GM23338 (cell line): ENCODE measurements around the gene KCNAB3. TPM values are rescaled to one million over a fixed set of nuclear protein-coding genes. Genes with fewer than 3 reads are reported as not detected.

Experiments
- ATAC-seq: fragments of 200-7000 bp; cut with Tn5 transposase; 3 replicates; pipeline ENCODE4 v1.9.1; 2020
- DNase-seq: peaks from one replicate; pipeline ENCODE4 v3.0.0-alpha.2; 2015; ENCODE audit warnings: low spot score
- H2AFZ ChIP-seq: fragments of 200-600 bp; sonication (generic); 2 replicates; pipeline ENCODE4 v1.8.0; 2016; ENCODE audit warnings: antibody characterized with exemption, mild to moderate bottlenecking, moderate library complexity
- H3F3A ChIP-seq: fragments of 200-600 bp; sonication (generic); replicated peaks from 2 replicates; pipeline ENCODE4 v1.8.0; 2017; ENCODE audit warnings: antibody characterized with exemption, mixed run types, low read depth
- H3K27ac ChIP-seq: fragments of 200-600 bp; sonication (generic); 2 replicates; pipeline ENCODE4 v1.6.1; 2016; ENCODE audit warnings: low read depth
- H3K27me3 ChIP-seq: fragments of 200-600 bp; sonication (generic); 2 replicates; pipeline ENCODE4 v1.8.0; 2016; ENCODE audit warnings: mild to moderate bottlenecking, mixed run types, moderate library complexity; ENCODE audit not compliant: insufficient read depth
- H3K36me3 ChIP-seq: fragments of 200-600 bp; sonication (generic); 2 replicates; pipeline ENCODE4 v1.8.0; 2016; ENCODE audit warnings: mild to moderate bottlenecking; ENCODE audit not compliant: insufficient read depth
- H3K4me1 ChIP-seq: fragments of 200-600 bp; sonication (generic); 2 replicates; pipeline ENCODE4 v1.8.0; 2016; ENCODE audit warnings: mild to moderate bottlenecking, moderate library complexity; ENCODE audit not compliant: insufficient read depth
- H3K4me2 ChIP-seq: fragments of 200-600 bp; sonication (generic); 2 replicates; pipeline ENCODE4 v1.7.1; 2017; ENCODE audit warnings: mixed run types
- H3K4me3 ChIP-seq: fragments of 200-600 bp; sonication (generic); 2 replicates; pipeline ENCODE4 v1.6.1; 2016; ENCODE audit warnings: mixed run types
- H3K79me2 ChIP-seq: fragments of 200-600 bp; sonication (generic); replicated peaks from 2 replicates; pipeline ENCODE4 v1.8.0; 2017; ENCODE audit warnings: mild to moderate bottlenecking; ENCODE audit not compliant: insufficient read depth
- H3K9me2 ChIP-seq: fragments of 200-600 bp; sonication (generic); 2 replicates; pipeline ENCODE4 v1.8.0; 2017; ENCODE audit not compliant: insufficient read depth
- H4K20me1 ChIP-seq: fragments of 200-600 bp; sonication (generic); replicated peaks from 2 replicates; pipeline ENCODE4 v1.8.0; 2017; ENCODE audit warnings: mild to moderate bottlenecking; ENCODE audit not compliant: insufficient read depth
- H3K27ac Mint-ChIP-seq: 2 replicates; pipeline ENCODE4 v1.8.0; 2020; ENCODE audit warnings: inconsistent platforms, mild to moderate bottlenecking, moderate library complexity, mixed read lengths
- H3K27me3 Mint-ChIP-seq: 3 replicates; pipeline ENCODE4 v1.8.0; 2022; ENCODE audit warnings: low read depth, mild to moderate bottlenecking, moderate library complexity, mixed read lengths, inconsistent platforms; ENCODE audit not compliant: insufficient read depth, poor library complexity
- H3K36me3 Mint-ChIP-seq: 3 replicates; pipeline ENCODE4 v1.8.0; 2021; ENCODE audit warnings: low read depth, mild to moderate bottlenecking, inconsistent platforms, moderate library complexity, mixed read lengths
- H3K4me1 Mint-ChIP-seq: 3 replicates; pipeline ENCODE4 v1.8.0; 2020; ENCODE audit warnings: mild to moderate bottlenecking, inconsistent platforms, mixed read lengths
- H3K4me3 Mint-ChIP-seq: 3 replicates; pipeline ENCODE4 v1.8.0; 2021; ENCODE audit warnings: moderate library complexity, mild to moderate bottlenecking, inconsistent platforms, mixed read lengths
- H3K9me3 Mint-ChIP-seq: 3 replicates; pipeline ENCODE4 v1.8.0; 2020; ENCODE audit warnings: moderate library complexity, mild to moderate bottlenecking, inconsistent platforms, mixed read lengths
- CREB1 ChIP-seq: fragments of 250-450 bp; sonication (Bioruptor Pico); IDR thresholded peaks from 2 replicates; pipeline ENCODE4 v1.5.0; 2020; ENCODE audit warnings: low read depth, mild to moderate bottlenecking, moderate library complexity
- EZH2 ChIP-seq: fragments of 200-600 bp; sonication (generic); IDR thresholded peaks from one replicate; pipeline ENCODE4 v1.8.0; 2017; ENCODE audit warnings: antibody characterized with exemption, mild to moderate bottlenecking, low read depth; ENCODE audit not compliant: unreplicated experiment
- EZH2phosphoT487 ChIP-seq: fragments of 200-600 bp; sonication (generic); IDR thresholded peaks from one replicate; pipeline ENCODE4 v1.8.1; 2018; ENCODE audit warnings: antibody characterized with exemption; ENCODE audit not compliant: unreplicated experiment
- JUNB ChIP-seq: IDR thresholded peaks from one replicate; pipeline ENCODE4 v1.6.1; 2016; ENCODE audit warnings: antibody characterized with exemption; ENCODE audit not compliant: unreplicated experiment
- NANOG ChIP-seq: IDR thresholded peaks from 2 replicates; pipeline ENCODE4 v1.6.1; 2016; ENCODE audit warnings: antibody characterized with exemption, borderline replicate concordance
- POLR2AphosphoS5 ChIP-seq: IDR thresholded peaks from 2 replicates; pipeline ENCODE4 v1.6.1; 2016; ENCODE audit warnings: antibody characterized with exemption, low read depth
- STAT1 ChIP-seq: IDR thresholded peaks from one replicate; pipeline ENCODE4 v1.6.1; 2016; ENCODE audit warnings: antibody characterized with exemption; ENCODE audit not compliant: unreplicated experiment
- ZNF114 ChIP-seq: fragments of 250-450 bp; sonication (Bioruptor Pico); IDR thresholded peaks from 2 replicates; pipeline ENCODE4 v1.5.0; 2020; ENCODE audit warnings: mild to moderate bottlenecking, moderate library complexity
- ZNF331 ChIP-seq: fragments of 250-450 bp; sonication (Bioruptor Pico); IDR thresholded peaks from 2 replicates; pipeline ENCODE4 v1.5.0; 2020; ENCODE audit warnings: low read depth, mild to moderate bottlenecking, moderate library complexity
- polyA plus RNA-seq: library from polyadenylated mRNA; unstranded; fragments of >200 nt; fragmentation: Nextera tagmentation; extraction: Ambion mirVana; gene quantifications from 2 replicates; pipeline ENCODE4 v1.2.1, GENCODE V29; 2016
- total RNA-seq: library from RNA; depleted of rRNA; stranded (reverse); fragments of >200 nt; shearing (Covaris generic); gene quantifications from 2 replicates; pipeline ENCODE4 v1.2.3, GENCODE V29; 2014
- TF ChIP-seq, protein P1 (sequence below): IDR thresholded peaks from one replicate; pipeline ENCODE4 v1.6.1; 2018; ENCODE audit warnings: antibody characterized with exemption; ENCODE audit not compliant: unreplicated experiment
- TF ChIP-seq, protein P2 (sequence below), 2 experiments: fragments of 200-600 bp in 1 of 2; sonication (generic) in 1 of 2; conservative IDR thresholded peaks; 2 replicates each; pipeline versions ENCODE4 v1.5.1 to v1.6.1; 2016 to 2017; ENCODE audit warnings: antibody characterized with exemption in 2 of 2, low read depth in 2 of 2, mild to moderate bottlenecking in 2 of 2, moderate library complexity in 1 of 2
- TF ChIP-seq, protein P3 (sequence below): IDR thresholded peaks from 2 replicates; pipeline ENCODE4 v1.6.1; 2016; ENCODE audit warnings: antibody characterized with exemption
- TF ChIP-seq, protein P4 (sequence below): fragments of 250-450 bp; sonication (Bioruptor Pico); IDR thresholded peaks from 2 replicates; pipeline ENCODE4 v1.5.0; 2020; ENCODE audit warnings: mild to moderate bottlenecking, moderate library complexity

KCNAB3 gene
- total and polyA plus RNA-seq, 2 experiments from 2014 or later, result 0.45 to 1.0 TPM

DNA sequence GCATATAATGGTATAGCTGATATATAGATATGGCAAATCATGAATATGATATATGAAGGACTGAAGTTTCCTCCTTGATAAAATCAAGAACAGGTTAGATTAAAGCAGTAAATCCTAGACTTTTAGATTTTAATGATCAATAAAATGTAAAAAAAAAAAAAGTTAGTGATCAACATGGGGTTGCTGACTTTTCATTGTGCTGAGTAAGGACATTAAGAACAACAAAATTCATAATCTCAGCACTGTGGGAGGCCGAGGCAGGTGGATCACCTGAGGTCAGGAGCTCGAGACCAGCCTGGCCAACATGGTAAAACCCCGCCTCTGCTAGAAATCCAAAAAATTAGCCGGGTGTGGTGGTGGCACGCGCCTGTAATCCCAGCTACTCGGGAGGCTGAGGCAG lies 51.4 kb downstream of the KCNAB3 start:
- H3K79me2 ChIP-seq, result no peaks in the 10 kb centered on the region
- no peaks in the 10 kb centered on the region for H3K27me3 Mint-ChIP-seq
- no peaks in the 10 kb centered on the region for H4K20me1 ChIP-seq
- no peak overlapping the region for H3K4me3 Mint-ChIP-seq
- no peak for TF ChIP-seq STAT1
- no peak for TF ChIP-seq JUNB
- TF ChIP-seq, protein P1, sequence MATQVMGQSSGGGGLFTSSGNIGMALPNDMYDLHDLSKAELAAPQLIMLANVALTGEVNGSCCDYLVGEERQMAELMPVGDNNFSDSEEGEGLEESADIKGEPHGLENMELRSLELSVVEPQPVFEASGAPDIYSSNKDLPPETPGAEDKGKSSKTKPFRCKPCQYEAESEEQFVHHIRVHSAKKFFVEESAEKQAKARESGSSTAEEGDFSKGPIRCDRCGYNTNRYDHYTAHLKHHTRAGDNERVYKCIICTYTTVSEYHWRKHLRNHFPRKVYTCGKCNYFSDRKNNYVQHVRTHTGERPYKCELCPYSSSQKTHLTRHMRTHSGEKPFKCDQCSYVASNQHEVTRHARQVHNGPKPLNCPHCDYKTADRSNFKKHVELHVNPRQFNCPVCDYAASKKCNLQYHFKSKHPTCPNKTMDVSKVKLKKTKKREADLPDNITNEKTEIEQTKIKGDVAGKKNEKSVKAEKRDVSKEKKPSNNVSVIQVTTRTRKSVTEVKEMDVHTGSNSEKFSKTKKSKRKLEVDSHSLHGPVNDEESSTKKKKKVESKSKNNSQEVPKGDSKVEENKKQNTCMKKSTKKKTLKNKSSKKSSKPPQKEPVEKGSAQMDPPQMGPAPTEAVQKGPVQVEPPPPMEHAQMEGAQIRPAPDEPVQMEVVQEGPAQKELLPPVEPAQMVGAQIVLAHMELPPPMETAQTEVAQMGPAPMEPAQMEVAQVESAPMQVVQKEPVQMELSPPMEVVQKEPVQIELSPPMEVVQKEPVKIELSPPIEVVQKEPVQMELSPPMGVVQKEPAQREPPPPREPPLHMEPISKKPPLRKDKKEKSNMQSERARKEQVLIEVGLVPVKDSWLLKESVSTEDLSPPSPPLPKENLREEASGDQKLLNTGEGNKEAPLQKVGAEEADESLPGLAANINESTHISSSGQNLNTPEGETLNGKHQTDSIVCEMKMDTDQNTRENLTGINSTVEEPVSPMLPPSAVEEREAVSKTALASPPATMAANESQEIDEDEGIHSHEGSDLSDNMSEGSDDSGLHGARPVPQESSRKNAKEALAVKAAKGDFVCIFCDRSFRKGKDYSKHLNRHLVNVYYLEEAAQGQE, result no peak
- TF ChIP-seq NANOG, result no peak
- TF ChIP-seq ZNF331 (CRISPR knock-in tag), result no peak
- TF ChIP-seq, protein P2, sequence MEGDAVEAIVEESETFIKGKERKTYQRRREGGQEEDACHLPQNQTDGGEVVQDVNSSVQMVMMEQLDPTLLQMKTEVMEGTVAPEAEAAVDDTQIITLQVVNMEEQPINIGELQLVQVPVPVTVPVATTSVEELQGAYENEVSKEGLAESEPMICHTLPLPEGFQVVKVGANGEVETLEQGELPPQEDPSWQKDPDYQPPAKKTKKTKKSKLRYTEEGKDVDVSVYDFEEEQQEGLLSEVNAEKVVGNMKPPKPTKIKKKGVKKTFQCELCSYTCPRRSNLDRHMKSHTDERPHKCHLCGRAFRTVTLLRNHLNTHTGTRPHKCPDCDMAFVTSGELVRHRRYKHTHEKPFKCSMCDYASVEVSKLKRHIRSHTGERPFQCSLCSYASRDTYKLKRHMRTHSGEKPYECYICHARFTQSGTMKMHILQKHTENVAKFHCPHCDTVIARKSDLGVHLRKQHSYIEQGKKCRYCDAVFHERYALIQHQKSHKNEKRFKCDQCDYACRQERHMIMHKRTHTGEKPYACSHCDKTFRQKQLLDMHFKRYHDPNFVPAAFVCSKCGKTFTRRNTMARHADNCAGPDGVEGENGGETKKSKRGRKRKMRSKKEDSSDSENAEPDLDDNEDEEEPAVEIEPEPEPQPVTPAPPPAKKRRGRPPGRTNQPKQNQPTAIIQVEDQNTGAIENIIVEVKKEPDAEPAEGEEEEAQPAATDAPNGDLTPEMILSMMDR (conservative IDR thresholded peaks at IDR 0.05; ENCODE audit: low read depth in 2 of 2), result no peak
- TF ChIP-seq, protein P3, sequence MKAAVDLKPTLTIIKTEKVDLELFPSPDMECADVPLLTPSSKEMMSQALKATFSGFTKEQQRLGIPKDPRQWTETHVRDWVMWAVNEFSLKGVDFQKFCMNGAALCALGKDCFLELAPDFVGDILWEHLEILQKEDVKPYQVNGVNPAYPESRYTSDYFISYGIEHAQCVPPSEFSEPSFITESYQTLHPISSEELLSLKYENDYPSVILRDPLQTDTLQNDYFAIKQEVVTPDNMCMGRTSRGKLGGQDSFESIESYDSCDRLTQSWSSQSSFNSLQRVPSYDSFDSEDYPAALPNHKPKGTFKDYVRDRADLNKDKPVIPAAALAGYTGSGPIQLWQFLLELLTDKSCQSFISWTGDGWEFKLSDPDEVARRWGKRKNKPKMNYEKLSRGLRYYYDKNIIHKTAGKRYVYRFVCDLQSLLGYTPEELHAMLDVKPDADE, result no peak
- TF ChIP-seq, protein P4, sequence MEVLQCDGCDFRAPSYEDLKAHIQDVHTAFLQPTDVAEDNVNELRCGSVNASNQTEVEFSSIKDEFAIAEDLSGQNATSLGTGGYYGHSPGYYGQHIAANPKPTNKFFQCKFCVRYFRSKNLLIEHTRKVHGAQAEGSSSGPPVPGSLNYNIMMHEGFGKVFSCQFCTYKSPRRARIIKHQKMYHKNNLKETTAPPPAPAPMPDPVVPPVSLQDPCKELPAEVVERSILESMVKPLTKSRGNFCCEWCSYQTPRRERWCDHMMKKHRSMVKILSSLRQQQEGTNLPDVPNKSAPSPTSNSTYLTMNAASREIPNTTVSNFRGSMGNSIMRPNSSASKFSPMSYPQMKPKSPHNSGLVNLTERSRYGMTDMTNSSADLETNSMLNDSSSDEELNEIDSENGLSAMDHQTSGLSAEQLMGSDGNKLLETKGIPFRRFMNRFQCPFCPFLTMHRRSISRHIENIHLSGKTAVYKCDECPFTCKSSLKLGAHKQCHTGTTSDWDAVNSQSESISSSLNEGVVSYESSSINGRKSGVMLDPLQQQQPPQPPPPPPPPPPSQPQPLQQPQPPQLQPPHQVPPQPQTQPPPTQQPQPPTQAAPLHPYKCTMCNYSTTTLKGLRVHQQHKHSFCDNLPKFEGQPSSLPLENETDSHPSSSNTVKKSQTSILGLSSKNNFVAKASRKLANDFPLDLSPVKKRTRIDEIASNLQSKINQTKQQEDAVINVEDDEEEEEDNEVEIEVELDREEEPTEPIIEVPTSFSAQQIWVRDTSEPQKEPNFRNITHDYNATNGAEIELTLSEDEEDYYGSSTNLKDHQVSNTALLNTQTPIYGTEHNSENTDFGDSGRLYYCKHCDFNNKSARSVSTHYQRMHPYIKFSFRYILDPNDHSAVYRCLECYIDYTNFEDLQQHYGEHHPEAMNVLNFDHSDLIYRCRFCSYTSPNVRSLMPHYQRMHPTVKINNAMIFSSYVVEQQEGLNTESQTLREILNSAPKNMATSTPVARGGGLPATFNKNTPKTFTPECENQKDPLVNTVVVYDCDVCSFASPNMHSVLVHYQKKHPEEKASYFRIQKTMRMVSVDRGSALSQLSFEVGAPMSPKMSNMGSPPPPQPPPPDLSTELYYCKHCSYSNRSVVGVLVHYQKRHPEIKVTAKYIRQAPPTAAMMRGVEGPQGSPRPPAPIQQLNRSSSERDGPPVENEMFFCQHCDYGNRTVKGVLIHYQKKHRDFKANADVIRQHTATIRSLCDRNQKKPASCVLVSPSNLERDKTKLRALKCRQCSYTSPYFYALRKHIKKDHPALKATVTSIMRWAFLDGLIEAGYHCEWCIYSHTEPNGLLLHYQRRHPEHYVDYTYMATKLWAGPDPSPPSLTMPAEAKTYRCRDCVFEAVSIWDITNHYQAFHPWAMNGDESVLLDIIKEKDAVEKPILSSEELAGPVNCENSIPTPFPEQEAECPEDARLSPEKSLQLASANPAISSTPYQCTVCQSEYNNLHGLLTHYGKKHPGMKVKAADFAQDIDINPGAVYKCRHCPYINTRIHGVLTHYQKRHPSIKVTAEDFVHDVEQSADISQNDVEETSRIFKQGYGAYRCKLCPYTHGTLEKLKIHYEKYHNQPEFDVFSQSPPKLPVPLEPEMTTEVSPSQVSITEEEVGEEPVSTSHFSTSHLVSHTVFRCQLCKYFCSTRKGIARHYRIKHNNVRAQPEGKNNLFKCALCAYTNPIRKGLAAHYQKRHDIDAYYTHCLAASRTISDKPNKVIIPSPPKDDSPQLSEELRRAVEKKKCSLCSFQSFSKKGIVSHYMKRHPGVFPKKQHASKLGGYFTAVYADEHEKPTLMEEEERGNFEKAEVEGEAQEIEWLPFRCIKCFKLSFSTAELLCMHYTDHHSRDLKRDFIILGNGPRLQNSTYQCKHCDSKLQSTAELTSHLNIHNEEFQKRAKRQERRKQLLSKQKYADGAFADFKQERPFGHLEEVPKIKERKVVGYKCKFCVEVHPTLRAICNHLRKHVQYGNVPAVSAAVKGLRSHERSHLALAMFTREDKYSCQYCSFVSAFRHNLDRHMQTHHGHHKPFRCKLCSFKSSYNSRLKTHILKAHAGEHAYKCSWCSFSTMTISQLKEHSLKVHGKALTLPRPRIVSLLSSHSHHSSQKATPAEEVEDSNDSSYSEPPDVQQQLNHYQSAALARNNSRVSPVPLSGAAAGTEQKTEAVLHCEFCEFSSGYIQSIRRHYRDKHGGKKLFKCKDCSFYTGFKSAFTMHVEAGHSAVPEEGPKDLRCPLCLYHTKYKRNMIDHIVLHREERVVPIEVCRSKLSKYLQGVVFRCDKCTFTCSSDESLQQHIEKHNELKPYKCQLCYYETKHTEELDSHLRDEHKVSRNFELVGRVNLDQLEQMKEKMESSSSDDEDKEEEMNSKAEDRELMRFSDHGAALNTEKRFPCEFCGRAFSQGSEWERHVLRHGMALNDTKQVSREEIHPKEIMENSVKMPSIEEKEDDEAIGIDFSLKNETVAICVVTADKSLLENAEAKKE (CRISPR knock-in tag), result no peak
- no peak for TF ChIP-seq ZNF114
- no peak for TF ChIP-seq POLR2AphosphoS5
- no peak for TF ChIP-seq CREB1 (CRISPR knock-in tag)
- TF ChIP-seq EZH2, result no peak
- TF ChIP-seq EZH2phosphoT487, result no peak
- H3K9me2 ChIP-seq, result no peaks in the 10 kb centered on the region
- peaks cover 8% of the 10 kb centered on the region; the same call in 1 of the 2 replicates for H3K4me1 ChIP-seq
- H3K4me3 ChIP-seq, result no peak overlapping the region
- no peaks in the 10 kb centered on the region for H3K4me1 Mint-ChIP-seq
- no peak for ATAC-seq
- H3K36me3 Mint-ChIP-seq, result no peaks in the 10 kb centered on the region
- H3K9me3 Mint-ChIP-seq, result no peaks in the 10 kb centered on the region
- H3K36me3 ChIP-seq, result no peaks in the 10 kb centered on the region
- DNase-seq, result no peak
- H2AFZ ChIP-seq, result no peak overlapping the region
- no peak overlapping the region for H3K27ac ChIP-seq
- H3K27me3 ChIP-seq, result peaks cover 29% of the 10 kb centered on the region
- no peak overlapping the region for H3K4me2 ChIP-seq
- H3K27ac Mint-ChIP-seq, result no peak overlapping the region
- no peaks in the 10 kb centered on the region for H3F3A ChIP-seq
